ENCODE results near the gene UBR4. TPM values are rescaled to one million over a fixed set of nuclear protein-coding genes. Genes with fewer than 3 reads are reported as not detected.

UBR4 gene
- total RNA-seq (2021; ENCODE audit: unreplicated experiment) (126 TPM), Bru-seq, nascent RNA (percentile 94 among the genes with signal in this experiment), BruChase-seq, experiment 1, labeled RNA remaining after a 2-hour chase (percentile 92 among the genes with signal in this experiment), BruChase-seq, experiment 2, labeled RNA remaining after a 6-hour chase (percentile 95 among the genes with signal in this experiment)
- polyA plus RNA-seq (2012; ENCODE audit: insufficient read length), result 162 TPM
- long read RNA-seq, partial matches to known transcripts, result 57 of 80 reads
- long read RNA-seq, other reads (novel, unspliced or antisense), result 18 of 80 reads

- intact Hi-C loops (cut with micrococcal nuclease; ENCODE audit: unreplicated experiment), result no loop called here
- no TSS peak for BruUV-seq (replicated peaks)
- in situ Hi-C loops (cut with HindIII; ENCODE audit: low pct_unique_long_range_greater_than_20kb, low sequenced_read_pairs), result no loop called here
Measured at GRCh38 chr1:19209990-19210771, at the start of gene UBR4. UBR4 (minus strand) TSS chr1:19210266; CDS start chr1:19210248, 18 bp downstream.

GRCh38 chr1:19258353-19258752 lies 48.3 kb upstream of the UBR4 start:
- POLR2A ChIA-PET, result no interaction called here
- intact Hi-C loops (cut with micrococcal nuclease; ENCODE audit: unreplicated experiment), result no loop called here
- ATAC-seq, result no peak

More at GRCh38 chr1:19209990-19210771, at the start of gene UBR4:
- Histone ChIP-seq H3K27ac (ENCODE audit: low read length) (peak within 1 kb of the TSS; percentile 98), H3K4me3 (ENCODE audit: low read depth in 2 of 2, low read length in 2 of 2) (peak within 1 kb of the TSS; percentile 81 to 90), H3K9me3 (ENCODE audit: control insufficient read depth, insufficient read depth, low read depth, low read length) (no peaks in the 10 kb centered on the region), H3K4me1 (ENCODE audit: control insufficient read depth, insufficient read depth, low read length) (peaks cover 28% of the 10 kb centered on the region), H3K27me3 (ENCODE audit: control insufficient read depth, insufficient read depth, low read length) (no peaks in the 10 kb centered on the region), H3K36me3 (ENCODE audit: control insufficient read depth, insufficient read depth, low read length) (peaks cover 21% of the 10 kb centered on the region)
- TF ChIP-seq, protein P1, sequence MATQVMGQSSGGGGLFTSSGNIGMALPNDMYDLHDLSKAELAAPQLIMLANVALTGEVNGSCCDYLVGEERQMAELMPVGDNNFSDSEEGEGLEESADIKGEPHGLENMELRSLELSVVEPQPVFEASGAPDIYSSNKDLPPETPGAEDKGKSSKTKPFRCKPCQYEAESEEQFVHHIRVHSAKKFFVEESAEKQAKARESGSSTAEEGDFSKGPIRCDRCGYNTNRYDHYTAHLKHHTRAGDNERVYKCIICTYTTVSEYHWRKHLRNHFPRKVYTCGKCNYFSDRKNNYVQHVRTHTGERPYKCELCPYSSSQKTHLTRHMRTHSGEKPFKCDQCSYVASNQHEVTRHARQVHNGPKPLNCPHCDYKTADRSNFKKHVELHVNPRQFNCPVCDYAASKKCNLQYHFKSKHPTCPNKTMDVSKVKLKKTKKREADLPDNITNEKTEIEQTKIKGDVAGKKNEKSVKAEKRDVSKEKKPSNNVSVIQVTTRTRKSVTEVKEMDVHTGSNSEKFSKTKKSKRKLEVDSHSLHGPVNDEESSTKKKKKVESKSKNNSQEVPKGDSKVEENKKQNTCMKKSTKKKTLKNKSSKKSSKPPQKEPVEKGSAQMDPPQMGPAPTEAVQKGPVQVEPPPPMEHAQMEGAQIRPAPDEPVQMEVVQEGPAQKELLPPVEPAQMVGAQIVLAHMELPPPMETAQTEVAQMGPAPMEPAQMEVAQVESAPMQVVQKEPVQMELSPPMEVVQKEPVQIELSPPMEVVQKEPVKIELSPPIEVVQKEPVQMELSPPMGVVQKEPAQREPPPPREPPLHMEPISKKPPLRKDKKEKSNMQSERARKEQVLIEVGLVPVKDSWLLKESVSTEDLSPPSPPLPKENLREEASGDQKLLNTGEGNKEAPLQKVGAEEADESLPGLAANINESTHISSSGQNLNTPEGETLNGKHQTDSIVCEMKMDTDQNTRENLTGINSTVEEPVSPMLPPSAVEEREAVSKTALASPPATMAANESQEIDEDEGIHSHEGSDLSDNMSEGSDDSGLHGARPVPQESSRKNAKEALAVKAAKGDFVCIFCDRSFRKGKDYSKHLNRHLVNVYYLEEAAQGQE (IDR thresholded peaks at IDR 0.05; ENCODE audit: insufficient read depth in 1 of 2, low read depth in 2 of 2, low read length in 1 of 2), result 0 out of 4 replicates have a peak, but pooled peaks of 1 of the 2 experiments have one; percentile 61
- TF ChIP-seq, protein P2, sequence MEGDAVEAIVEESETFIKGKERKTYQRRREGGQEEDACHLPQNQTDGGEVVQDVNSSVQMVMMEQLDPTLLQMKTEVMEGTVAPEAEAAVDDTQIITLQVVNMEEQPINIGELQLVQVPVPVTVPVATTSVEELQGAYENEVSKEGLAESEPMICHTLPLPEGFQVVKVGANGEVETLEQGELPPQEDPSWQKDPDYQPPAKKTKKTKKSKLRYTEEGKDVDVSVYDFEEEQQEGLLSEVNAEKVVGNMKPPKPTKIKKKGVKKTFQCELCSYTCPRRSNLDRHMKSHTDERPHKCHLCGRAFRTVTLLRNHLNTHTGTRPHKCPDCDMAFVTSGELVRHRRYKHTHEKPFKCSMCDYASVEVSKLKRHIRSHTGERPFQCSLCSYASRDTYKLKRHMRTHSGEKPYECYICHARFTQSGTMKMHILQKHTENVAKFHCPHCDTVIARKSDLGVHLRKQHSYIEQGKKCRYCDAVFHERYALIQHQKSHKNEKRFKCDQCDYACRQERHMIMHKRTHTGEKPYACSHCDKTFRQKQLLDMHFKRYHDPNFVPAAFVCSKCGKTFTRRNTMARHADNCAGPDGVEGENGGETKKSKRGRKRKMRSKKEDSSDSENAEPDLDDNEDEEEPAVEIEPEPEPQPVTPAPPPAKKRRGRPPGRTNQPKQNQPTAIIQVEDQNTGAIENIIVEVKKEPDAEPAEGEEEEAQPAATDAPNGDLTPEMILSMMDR (IDR thresholded peaks at IDR 0.05), result no peak
- 0 out of 2 replicates have a peak, but pooled peaks have one; percentile 7 for TF ChIP-seq SIN3A (IDR thresholded peaks at IDR 0.05; ENCODE audit: borderline replicate concordance, insufficient read depth, low read depth, low read length)
- peak; percentile 93 for TF ChIP-seq POLR2AphosphoS5 (IDR thresholded peaks at IDR 0.05; ENCODE audit: low read depth, low read length)
- peak; percentile 88 for TF ChIP-seq TCF7L2 (IDR thresholded peaks at IDR 0.05; ENCODE audit: low read depth, low read length)
- ATAC-seq, result peak; percentile 94
- DNase-seq (ENCODE audit: low read depth, low spot score), result peak; percentile 89
- POLR2A ChIA-PET, result no interaction called here
- CTCF ChIA-PET, result no interaction called here

More at GRCh38 chr1:19258353-19258752, 48.3 kb upstream of the UBR4 start:
- in situ Hi-C loops (cut with HindIII; ENCODE audit: low pct_unique_long_range_greater_than_20kb, low sequenced_read_pairs), result no loop called here
- H3K36me3 ChIP-seq (ENCODE audit: control insufficient read depth, insufficient read depth, low read length), result peaks cover 12% of the 10 kb centered on the region; the same call in 1 of the 2 replicates
- H3K9me3 ChIP-seq (ENCODE audit: control insufficient read depth, insufficient read depth, low read depth, low read length), result no peaks in the 10 kb centered on the region
- CTCF ChIA-PET, result no interaction called here
- H3K4me3 ChIP-seq (ENCODE audit: low read depth in 2 of 2, low read length in 2 of 2), result no peak overlapping the region
- TF ChIP-seq, protein P2 (IDR thresholded peaks at IDR 0.05), result no peak
- TF ChIP-seq POLR2AphosphoS5 (IDR thresholded peaks at IDR 0.05; ENCODE audit: low read depth, low read length) (no peak), SIN3A (IDR thresholded peaks at IDR 0.05; ENCODE audit: borderline replicate concordance, insufficient read depth, low read depth, low read length) (no peak), TCF7L2 (IDR thresholded peaks at IDR 0.05; ENCODE audit: low read depth, low read length) (no peak)
- TF ChIP-seq, protein P1 (IDR thresholded peaks at IDR 0.05; ENCODE audit: insufficient read depth in 1 of 2, low read depth in 2 of 2, low read length in 1 of 2), result no peak
- no TSS peak for BruUV-seq (replicated peaks)
- H3K27ac ChIP-seq (ENCODE audit: low read length), result no peak overlapping the region
- no peaks in the 10 kb centered on the region for H3K27me3 ChIP-seq (ENCODE audit: control insufficient read depth, insufficient read depth, low read length)
- DNase-seq (ENCODE audit: low read depth, low spot score), result no peak
- peaks cover 8% of the 10 kb centered on the region for H3K4me1 ChIP-seq (ENCODE audit: control insufficient read depth, insufficient read depth, low read length)

All from Panc1 (cell line).